ENCODE results near the gene IGF2BP1. TPM values are rescaled to one million over a fixed set of nuclear protein-coding genes. Genes with fewer than 3 reads are reported as not detected.
"Not testable (repeated sequence)": the region's sequence is repeated elsewhere in the genome, so short reads cannot be mapped to it uniquely, and the experiment has no call there.

IGF2BP1 gene
- total and polyA plus RNA-seq, 5 donors from 2014 or later, result not detected

GRCh38 chr17:49024523-49024922 is 27.3 kb downstream of the IGF2BP1 start:
- H3K9me3 Mint-ChIP-seq, result no peaks in the 10 kb centered on the region
- ATAC-seq (ENCODE audit: low read depth in 2 of 2), result no peak
- H3K36me3 Mint-ChIP-seq, result no peaks in the 10 kb centered on the region
- H3K4me1 Mint-ChIP-seq, result no peaks in the 10 kb centered on the region
- no peak for DNase-seq
- Histone ChIP-seq H3K4me3 (ENCODE audit: low read depth, low read length) (no peak overlapping the region), H3K27ac (ENCODE audit: insufficient read depth, low read length, poor library complexity, severe bottlenecking) (no peak overlapping the region), H3K4me1 (ENCODE audit: control insufficient read depth, insufficient read depth, low read length, poor library complexity, severe bottlenecking) (no peaks in the 10 kb centered on the region), H3K36me3 (ENCODE audit: control insufficient read depth, insufficient read depth, low read length) (no peaks in the 10 kb centered on the region), H3K9me3 (ENCODE audit: control insufficient read depth in 2 of 2, low read length in 2 of 2) (no peaks in the 10 kb centered on the region), H3K27me3 (ENCODE audit: control insufficient read depth, insufficient read depth, low read length) (peaks cover 2% of the 10 kb centered on the region)
- H3K4me3 Mint-ChIP-seq, result no peak overlapping the region
- H3K27me3 Mint-ChIP-seq, result peaks cover 31% of the 10 kb centered on the region
- no peak overlapping the region for H3K27ac Mint-ChIP-seq

- not testable (repeated sequence) for H3K36me3 Mint-ChIP-seq; H3K4me1 ChIP-seq (ENCODE audit: control insufficient read depth, insufficient read depth, low read length, poor library complexity, severe bottlenecking); H3K4me3 Mint-ChIP-seq; H3K9me3 ChIP-seq (ENCODE audit: control insufficient read depth in 2 of 2, low read length in 2 of 2); DNase-seq; H3K27ac Mint-ChIP-seq; H3K4me1 Mint-ChIP-seq; H3K9me3 Mint-ChIP-seq; H3K36me3 ChIP-seq (ENCODE audit: control insufficient read depth, insufficient read depth, low read length); H3K4me3 ChIP-seq (ENCODE audit: low read depth, low read length); H3K27ac ChIP-seq (ENCODE audit: insufficient read depth, low read length, poor library complexity, severe bottlenecking); H3K27me3 ChIP-seq (ENCODE audit: control insufficient read depth, insufficient read depth, low read length); ATAC-seq (ENCODE audit: low read depth in 2 of 2)
- H3K27me3 Mint-ChIP-seq, result peaks cover 30% of the 10 kb centered on the region
These were observed 29.3 kb downstream of the IGF2BP1 start for GRCh38 chr17:49026447-49026846.

GRCh38 chr17:49028271-49028670 is 31.1 kb downstream of the IGF2BP1 start:
- no peak overlapping the region for H3K27ac Mint-ChIP-seq
- no peaks in the 10 kb centered on the region for H3K36me3 ChIP-seq (ENCODE audit: control insufficient read depth, insufficient read depth, low read length)
- H3K4me3 Mint-ChIP-seq, result no peak overlapping the region
- H3K27me3 Mint-ChIP-seq, result peaks cover 33% of the 10 kb centered on the region
- H3K9me3 Mint-ChIP-seq, result no peaks in the 10 kb centered on the region
- no peak overlapping the region for H3K4me3 ChIP-seq (ENCODE audit: low read depth, low read length)
- ATAC-seq (ENCODE audit: low read depth in 2 of 2), result no peak
- no peaks in the 10 kb centered on the region for H3K9me3 ChIP-seq (ENCODE audit: control insufficient read depth in 2 of 2, low read length in 2 of 2)
- peaks cover 2% of the 10 kb centered on the region for H3K27me3 ChIP-seq (ENCODE audit: control insufficient read depth, insufficient read depth, low read length)
- no peak overlapping the region for H3K27ac ChIP-seq (ENCODE audit: insufficient read depth, low read length, poor library complexity, severe bottlenecking)
- H3K36me3 Mint-ChIP-seq, result no peaks in the 10 kb centered on the region
- peaks cover 0 to 6% (median 2%) of the 10 kb centered on the region in 4 donors for H3K4me1 Mint-ChIP-seq
- DNase-seq, result no peak
- H3K4me1 ChIP-seq (ENCODE audit: control insufficient read depth, insufficient read depth, low read length, poor library complexity, severe bottlenecking), result no peaks in the 10 kb centered on the region

- Histone ChIP-seq H3K27me3 (ENCODE audit: control insufficient read depth, insufficient read depth, low read length) (peaks cover 2% of the 10 kb centered on the region), H3K36me3 (ENCODE audit: control insufficient read depth, insufficient read depth, low read length) (no peaks in the 10 kb centered on the region), H3K4me1 (ENCODE audit: control insufficient read depth, insufficient read depth, low read length, poor library complexity, severe bottlenecking) (no peaks in the 10 kb centered on the region), H3K9me3 (ENCODE audit: control insufficient read depth in 2 of 2, low read length in 2 of 2) (no peaks in the 10 kb centered on the region), H3K27ac (ENCODE audit: insufficient read depth, low read length, poor library complexity, severe bottlenecking) (no peak overlapping the region), H3K4me3 (ENCODE audit: low read depth, low read length) (no peak overlapping the region)
- DNase-seq (no peak), ATAC-seq (ENCODE audit: low read depth in 2 of 2) (no peak)
- Mint-ChIP-seq H3K27me3 (peaks cover 31% of the 10 kb centered on the region), H3K4me1 (peaks cover 0 to 6% (median 2%) of the 10 kb centered on the region in 4 donors), H3K4me3 (no peak overlapping the region), H3K27ac (no peak overlapping the region), H3K36me3 (no peaks in the 10 kb centered on the region), H3K9me3 (no peaks in the 10 kb centered on the region)
These were observed 32.6 kb downstream of the IGF2BP1 start for GRCh38 chr17:49029801-49030200.

- H3K27me3 Mint-ChIP-seq, result peaks cover 25% of the 10 kb centered on the region
- peak in 1 of 2 donors; percentile 34 for ATAC-seq (ENCODE audit: low read depth in 2 of 2)
- Histone ChIP-seq H3K36me3 (ENCODE audit: control insufficient read depth, insufficient read depth, low read length) (no peaks in the 10 kb centered on the region), H3K4me1 (ENCODE audit: control insufficient read depth, insufficient read depth, low read length, poor library complexity, severe bottlenecking) (no peaks in the 10 kb centered on the region), H3K4me3 (ENCODE audit: low read depth, low read length) (no peak overlapping the region), H3K27ac (ENCODE audit: insufficient read depth, low read length, poor library complexity, severe bottlenecking) (no peak overlapping the region), H3K9me3 (ENCODE audit: control insufficient read depth in 2 of 2, low read length in 2 of 2) (no peaks in the 10 kb centered on the region), H3K27me3 (ENCODE audit: control insufficient read depth, insufficient read depth, low read length) (no peaks in the 10 kb centered on the region)
- H3K4me3 Mint-ChIP-seq, result no peak overlapping the region
- no peak overlapping the region for H3K27ac Mint-ChIP-seq
- no peaks in the 10 kb centered on the region for H3K36me3 Mint-ChIP-seq
- peak; percentile 9 to 63 (median 47) for DNase-seq
- peaks cover 0 to 10% (median 2%) of the 10 kb centered on the region in 4 donors for H3K4me1 Mint-ChIP-seq
- no peaks in the 10 kb centered on the region for H3K9me3 Mint-ChIP-seq
These were observed 35.1 kb downstream of the IGF2BP1 start for GRCh38 chr17:49031965-49032928.

GRCh38 chr17:49035470-49036269 is 38.5 kb downstream of the IGF2BP1 start:
- H3K27me3 Mint-ChIP-seq, result peaks cover 17% of the 10 kb centered on the region

GRCh38 chr17:49036270-49036626 is 39.1 kb downstream of the IGF2BP1 start:
- no peak for ATAC-seq (ENCODE audit: low read depth in 2 of 2)

More at GRCh38 chr17:49035470-49036269, 38.5 kb downstream of the IGF2BP1 start:
- Histone ChIP-seq H3K9me3 (ENCODE audit: control insufficient read depth in 2 of 2, low read length in 2 of 2) (no peaks in the 10 kb centered on the region), H3K4me3 (ENCODE audit: low read depth, low read length) (no peak overlapping the region), H3K4me1 (ENCODE audit: control insufficient read depth, insufficient read depth, low read length, poor library complexity, severe bottlenecking) (no peaks in the 10 kb centered on the region), H3K36me3 (ENCODE audit: control insufficient read depth, insufficient read depth, low read length) (no peaks in the 10 kb centered on the region), H3K27ac (ENCODE audit: insufficient read depth, low read length, poor library complexity, severe bottlenecking) (no peak overlapping the region), H3K27me3 (ENCODE audit: control insufficient read depth, insufficient read depth, low read length) (no peaks in the 10 kb centered on the region)
- H3K4me3 Mint-ChIP-seq, result no peak overlapping the region
- DNase-seq, result peak in 1 of 3 donors; percentile 16
- no peak for ATAC-seq (ENCODE audit: low read depth in 2 of 2)
- H3K27ac Mint-ChIP-seq, result no peak overlapping the region
- H3K4me1 Mint-ChIP-seq, result peaks cover 0 to 10% (median 2%) of the 10 kb centered on the region in 4 donors
- H3K9me3 Mint-ChIP-seq, result no peaks in the 10 kb centered on the region
- no peaks in the 10 kb centered on the region for H3K36me3 Mint-ChIP-seq

More at GRCh38 chr17:49036270-49036626, 39.1 kb downstream of the IGF2BP1 start:
- no peaks in the 10 kb centered on the region for H3K9me3 ChIP-seq (ENCODE audit: control insufficient read depth in 2 of 2, low read length in 2 of 2)
- no peaks in the 10 kb centered on the region for H3K9me3 Mint-ChIP-seq
- H3K36me3 Mint-ChIP-seq, result no peaks in the 10 kb centered on the region
- H3K4me3 ChIP-seq (ENCODE audit: low read depth, low read length), result no peak overlapping the region
- peaks cover 15% of the 10 kb centered on the region for H3K27me3 Mint-ChIP-seq
- H3K27me3 ChIP-seq (ENCODE audit: control insufficient read depth, insufficient read depth, low read length), result no peaks in the 10 kb centered on the region
- H3K4me1 ChIP-seq (ENCODE audit: control insufficient read depth, insufficient read depth, low read length, poor library complexity, severe bottlenecking), result no peaks in the 10 kb centered on the region
- no peak overlapping the region for H3K27ac Mint-ChIP-seq
- H3K27ac ChIP-seq (ENCODE audit: insufficient read depth, low read length, poor library complexity, severe bottlenecking), result no peak overlapping the region
- no peak for DNase-seq
- no peaks in the 10 kb centered on the region for H3K36me3 ChIP-seq (ENCODE audit: control insufficient read depth, insufficient read depth, low read length)
- H3K4me1 Mint-ChIP-seq, result peaks cover 0 to 10% (median 2%) of the 10 kb centered on the region in 4 donors
- H3K4me3 Mint-ChIP-seq, result no peak overlapping the region

Data from CD4-positive, CD25-positive, alpha-beta regulatory T cell (primary cell).